Nephron (organoid): ENCODE results near the gene SRA1.

Experiments used
- H3K27ac Mint-ChIP-seq, 3 experiments: 2 replicates each; pipeline ENCODE4 v1.8.0; 2020; ENCODE audit warnings: mixed read lengths in 3 of 3, mild to moderate bottlenecking in 2 of 3, moderate library complexity in 1 of 3
- H3K27me3 Mint-ChIP-seq: 2 replicates; pipeline ENCODE4 v1.8.0; 2021; ENCODE audit warnings: low read depth, mild to moderate bottlenecking, moderate library complexity, mixed read lengths
- H3K36me3 Mint-ChIP-seq: 2 replicates; pipeline ENCODE4 v1.8.0; 2020; ENCODE audit warnings: low read depth, mixed read lengths
- H3K4me1 Mint-ChIP-seq: 2 replicates; pipeline ENCODE4 v1.8.0; 2020; ENCODE audit warnings: mixed read lengths
- H3K4me3 Mint-ChIP-seq, 3 experiments: 2 replicates each; pipeline ENCODE4 v1.8.0; 2020; ENCODE audit warnings: mild to moderate bottlenecking in 3 of 3, mixed read lengths in 3 of 3, moderate library complexity in 2 of 3
- H3K9me3 Mint-ChIP-seq: 2 replicates; pipeline ENCODE4 v1.8.0; 2020; ENCODE audit warnings: mixed read lengths
- TF ChIP-seq, protein P1 (sequence below), 3 experiments: fragments of 200-600 bp; sonication (generic); IDR thresholded peaks; one replicate each; pipeline ENCODE4 v1.5.0; 2021; ENCODE audit warnings: antibody characterized with exemption in 3 of 3; ENCODE audit not compliant: unreplicated experiment in 3 of 3

SRA1 gene

DNA sequence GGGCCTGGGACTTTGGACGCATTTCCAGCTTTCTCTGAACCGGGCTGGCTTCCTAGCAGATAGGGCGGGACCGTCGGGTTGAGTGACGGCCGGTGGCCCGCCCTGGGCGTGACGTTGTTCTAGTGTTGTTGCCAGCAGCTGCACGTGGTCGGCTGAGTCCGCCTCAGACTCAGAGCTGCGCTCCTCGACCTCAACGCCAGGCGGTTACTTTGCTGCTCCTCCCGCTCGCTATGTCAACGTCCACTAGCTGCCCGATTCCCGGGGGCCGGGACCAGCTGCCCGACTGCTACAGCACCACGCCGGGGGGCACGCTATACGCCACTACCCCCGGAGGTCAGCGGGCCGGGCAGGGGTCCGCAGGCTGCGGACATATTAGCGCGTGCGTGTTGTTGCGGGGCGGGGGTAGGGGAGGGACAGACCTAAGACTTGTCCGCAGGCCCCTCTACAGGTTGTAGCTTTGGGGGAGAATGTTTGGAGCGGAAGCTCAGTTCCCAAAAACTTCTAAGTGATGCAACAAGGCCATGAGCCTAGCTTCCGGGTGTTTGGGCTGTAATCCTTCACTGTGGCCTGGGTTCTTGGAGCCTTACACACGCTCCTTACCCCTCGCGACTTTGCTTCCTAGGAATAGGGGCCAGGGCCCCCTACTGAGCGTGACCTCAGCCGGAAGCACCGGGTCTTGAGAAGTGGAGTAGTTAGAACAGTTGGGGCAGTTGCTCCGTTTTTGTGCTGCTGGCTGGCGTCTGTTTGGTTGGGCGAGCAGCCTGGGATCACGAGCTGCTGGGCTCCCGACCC, 9.6 kb downstream of the SRA1 start, which contains the start of gene EIF4EBP3:
EIF4EBP3 (plus strand) TSS at position 155 of the 792 bp plus-strand sequence; CDS start at position 231, 76 bp downstream.
- peaks cover 49% of the 10 kb centered on the region for H3K36me3 Mint-ChIP-seq
- peak within 1 kb of the TSS; percentile 85 to 88 (median 88) for H3K27ac Mint-ChIP-seq
- peaks cover 40% of the 10 kb centered on the region for H3K4me1 Mint-ChIP-seq
- no peaks in the 10 kb centered on the region for H3K9me3 Mint-ChIP-seq
- TF ChIP-seq, protein P1, sequence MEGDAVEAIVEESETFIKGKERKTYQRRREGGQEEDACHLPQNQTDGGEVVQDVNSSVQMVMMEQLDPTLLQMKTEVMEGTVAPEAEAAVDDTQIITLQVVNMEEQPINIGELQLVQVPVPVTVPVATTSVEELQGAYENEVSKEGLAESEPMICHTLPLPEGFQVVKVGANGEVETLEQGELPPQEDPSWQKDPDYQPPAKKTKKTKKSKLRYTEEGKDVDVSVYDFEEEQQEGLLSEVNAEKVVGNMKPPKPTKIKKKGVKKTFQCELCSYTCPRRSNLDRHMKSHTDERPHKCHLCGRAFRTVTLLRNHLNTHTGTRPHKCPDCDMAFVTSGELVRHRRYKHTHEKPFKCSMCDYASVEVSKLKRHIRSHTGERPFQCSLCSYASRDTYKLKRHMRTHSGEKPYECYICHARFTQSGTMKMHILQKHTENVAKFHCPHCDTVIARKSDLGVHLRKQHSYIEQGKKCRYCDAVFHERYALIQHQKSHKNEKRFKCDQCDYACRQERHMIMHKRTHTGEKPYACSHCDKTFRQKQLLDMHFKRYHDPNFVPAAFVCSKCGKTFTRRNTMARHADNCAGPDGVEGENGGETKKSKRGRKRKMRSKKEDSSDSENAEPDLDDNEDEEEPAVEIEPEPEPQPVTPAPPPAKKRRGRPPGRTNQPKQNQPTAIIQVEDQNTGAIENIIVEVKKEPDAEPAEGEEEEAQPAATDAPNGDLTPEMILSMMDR (IDR thresholded peaks at IDR 0.05; ENCODE audit: unreplicated experiment in 3 of 3) = peak; percentile 55 to 72 (median 66)
- H3K27me3 Mint-ChIP-seq = no peaks in the 10 kb centered on the region
- H3K4me3 Mint-ChIP-seq = peak within 1 kb of the TSS; percentile 77 to 84 (median 83)

DNA sequence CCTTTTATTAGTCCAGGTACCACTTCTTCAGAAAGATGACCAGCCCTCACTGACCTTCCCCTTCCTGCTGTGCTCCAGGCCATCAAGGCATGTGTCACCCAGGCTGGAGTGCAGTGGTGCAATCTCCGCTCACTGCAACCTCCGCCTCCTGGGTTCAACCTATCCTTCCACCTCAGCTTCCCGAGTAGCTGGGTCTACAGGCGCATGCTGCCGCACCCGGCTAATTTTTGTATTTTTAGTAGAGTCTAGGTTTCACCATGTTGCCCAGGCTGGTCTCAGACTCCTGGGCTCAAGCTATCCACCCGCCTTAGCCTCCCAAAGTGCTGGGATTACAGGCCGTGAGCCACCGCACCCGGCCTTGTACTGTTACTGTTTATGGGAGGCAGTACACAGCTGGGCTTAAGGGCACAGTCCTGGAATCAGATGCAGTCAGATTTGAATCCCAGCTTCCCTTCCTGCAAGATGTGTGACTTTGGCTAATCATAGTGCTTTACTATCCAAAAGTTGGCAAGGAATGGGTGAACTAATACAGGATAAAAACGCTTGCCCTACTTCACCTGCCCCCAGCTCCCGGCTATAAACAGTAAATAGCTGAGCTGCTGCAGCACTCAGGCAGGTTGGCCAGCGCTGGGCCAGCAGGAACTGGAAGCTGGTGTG, 10.3 kb downstream of the SRA1 start:
- Mint-ChIP-seq H3K36me3 (peaks cover 56% of the 10 kb centered on the region), H3K9me3 (no peaks in the 10 kb centered on the region), H3K4me1 (peaks cover 40% of the 10 kb centered on the region), H3K27ac (peak overlapping the region; percentile 85 to 88 (median 88)), H3K27me3 (no peaks in the 10 kb centered on the region), H3K4me3 (peak overlapping the region; percentile 77 to 84 (median 83))
- TF ChIP-seq, protein P1 (IDR thresholded peaks at IDR 0.05; ENCODE audit: unreplicated experiment in 3 of 3) = no peak

DNA sequence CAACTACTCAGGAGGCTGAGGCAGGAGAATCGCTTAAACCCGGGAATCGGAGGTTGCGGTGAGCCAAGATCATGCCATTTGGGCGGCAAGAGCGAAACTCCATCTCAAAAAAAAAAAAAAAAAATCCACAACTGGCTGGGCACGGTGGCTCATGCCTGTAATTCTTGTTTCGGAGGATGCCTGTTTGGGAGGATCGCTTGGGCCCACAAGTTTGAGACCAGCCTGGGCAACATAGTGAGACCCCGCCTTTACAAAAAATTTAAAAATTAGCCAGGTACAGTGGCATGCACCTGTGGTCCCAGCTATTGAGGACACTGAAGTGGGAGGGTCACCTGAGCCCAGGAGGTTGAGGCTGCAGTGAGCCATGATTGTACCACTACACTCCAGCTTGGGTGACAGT, 11.7 kb downstream of the SRA1 start:
- no peaks in the 10 kb centered on the region for H3K9me3 Mint-ChIP-seq
- TF ChIP-seq, protein P1 (IDR thresholded peaks at IDR 0.05; ENCODE audit: unreplicated experiment in 3 of 3) = no peak
- no peak overlapping the region for H3K27ac Mint-ChIP-seq
- H3K36me3 Mint-ChIP-seq = peaks cover 58% of the 10 kb centered on the region
- no peaks in the 10 kb centered on the region for H3K27me3 Mint-ChIP-seq
- H3K4me3 Mint-ChIP-seq = no peak overlapping the region
- H3K4me1 Mint-ChIP-seq = peaks cover 40% of the 10 kb centered on the region

DNA sequence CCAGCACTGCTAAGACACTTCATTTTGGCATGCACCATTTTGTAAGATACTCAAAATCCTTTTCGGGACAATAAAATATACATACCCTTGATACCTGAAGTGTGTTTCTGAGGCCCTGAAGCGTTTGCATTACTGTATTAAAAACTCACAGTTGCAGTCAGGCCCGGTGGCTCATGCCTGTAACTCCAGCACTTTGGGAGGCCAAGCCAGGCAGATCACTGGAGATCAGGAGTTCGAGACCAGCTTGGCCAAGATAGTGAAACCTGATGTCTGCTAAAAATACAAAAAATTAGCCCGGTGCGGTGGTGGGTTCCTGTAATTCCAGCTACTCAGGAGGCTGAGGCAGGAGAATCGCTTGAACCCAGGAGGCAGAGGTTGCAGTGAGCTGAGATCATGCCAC, 12.3 kb downstream of the SRA1 start:
- Mint-ChIP-seq H3K27ac (no peak overlapping the region), H3K27me3 (no peaks in the 10 kb centered on the region), H3K36me3 (peaks cover 60% of the 10 kb centered on the region), H3K4me3 (no peak overlapping the region), H3K4me1 (peaks cover 37% of the 10 kb centered on the region), H3K9me3 (no peaks in the 10 kb centered on the region)
- TF ChIP-seq, protein P1 (IDR thresholded peaks at IDR 0.05; ENCODE audit: unreplicated experiment in 3 of 3) = no peak

DNA sequence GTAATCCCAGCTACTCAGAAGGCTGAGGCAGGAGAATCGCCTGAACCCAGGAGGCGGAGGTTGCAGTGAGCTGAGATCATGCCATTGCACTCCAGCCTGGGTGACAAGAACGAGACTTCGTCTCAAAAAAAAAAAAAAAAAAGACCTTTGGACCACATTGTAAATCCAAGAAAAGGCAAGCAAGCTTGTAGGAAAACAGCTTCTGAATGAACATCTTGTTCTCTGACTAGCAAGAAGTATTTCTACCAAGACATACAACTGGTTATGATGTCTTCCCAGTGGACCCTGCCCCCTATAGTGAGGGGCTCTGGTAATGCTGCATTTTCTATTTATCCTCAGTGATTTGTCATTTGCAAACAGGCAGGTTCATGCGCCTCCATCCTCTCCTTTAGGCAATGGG, 14.3 kb downstream of the SRA1 start:
- Mint-ChIP-seq H3K9me3 (no peaks in the 10 kb centered on the region), H3K36me3 (peaks cover 65% of the 10 kb centered on the region), H3K27me3 (no peaks in the 10 kb centered on the region), H3K4me1 (peaks cover 17% of the 10 kb centered on the region), H3K4me3 (no peak overlapping the region), H3K27ac (no peak overlapping the region)
- TF ChIP-seq, protein P1 (IDR thresholded peaks at IDR 0.05; ENCODE audit: unreplicated experiment in 3 of 3) = no peak
